C4-2B (cell line): ENCODE results near the gene ATF2.

Experiments used
- CTCF ChIP-seq: fragments of 450-650 bp; conservative IDR thresholded peaks from 2 replicates; pipeline ENCODE4 v1.5.1; 2017; ENCODE audit warnings: mild to moderate bottlenecking
- ZFX ChIP-seq: fragments of 450-650 bp; IDR thresholded peaks from 2 replicates; pipeline ENCODE4 v1.6.1; 2017

- TF ChIP-seq CTCF: no peak
- TF ChIP-seq ZFX: no peak
Observed at GRCh38 chr2:175170659-175171304, 2.8 kb upstream of the ATF2 start.
